ENCODE data around the gene A4GALT. TPM values are rescaled to one million over a fixed set of nuclear protein-coding genes. Genes with fewer than 3 reads are reported as not detected.
"Not testable (repeated sequence)": the region's sequence is repeated elsewhere in the genome, so short reads cannot be mapped to it uniquely, and the experiment has no call there.

Gene A4GALT
- total RNA-seq, 2 experiments from 2014 or later = not detected

DNA sequence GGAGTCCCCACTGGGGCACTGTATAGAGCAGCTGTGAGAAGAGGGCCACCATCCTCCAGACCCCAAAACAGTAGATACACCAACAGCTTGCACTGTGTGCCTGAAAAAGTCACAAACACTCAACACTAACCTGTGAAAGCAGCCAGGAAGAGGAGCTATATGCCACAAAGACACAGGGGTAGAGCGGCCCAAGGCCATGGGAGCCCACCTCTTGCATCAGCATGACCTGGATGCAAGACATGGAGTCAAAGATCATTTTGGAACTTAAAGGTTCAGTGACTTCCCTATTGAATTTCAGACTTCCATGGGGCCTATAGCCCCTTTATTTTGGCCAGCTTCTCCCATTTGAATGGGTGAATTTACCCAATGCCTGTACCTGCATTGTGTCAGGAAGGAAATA lies 41.8 kb downstream of the A4GALT start:
- no peak for ATAC-seq (ENCODE audit: poor library complexity)
- Mint-ChIP-seq H3K27ac (no peak overlapping the region), H3K4me1 (ENCODE audit: low read depth) (no peaks in the 10 kb centered on the region), H3K27me3 (peaks cover 6% of the 10 kb centered on the region), H3K4me3 (no peak overlapping the region), H3K9me3 (peaks cover 2% of the 10 kb centered on the region), H3K36me3 (ENCODE audit: low read depth) (no peaks in the 10 kb centered on the region)
- ChIA-PET CTCF (no interaction called here), POLR2A (no interaction called here)
- TF ChIP-seq, protein P1, sequence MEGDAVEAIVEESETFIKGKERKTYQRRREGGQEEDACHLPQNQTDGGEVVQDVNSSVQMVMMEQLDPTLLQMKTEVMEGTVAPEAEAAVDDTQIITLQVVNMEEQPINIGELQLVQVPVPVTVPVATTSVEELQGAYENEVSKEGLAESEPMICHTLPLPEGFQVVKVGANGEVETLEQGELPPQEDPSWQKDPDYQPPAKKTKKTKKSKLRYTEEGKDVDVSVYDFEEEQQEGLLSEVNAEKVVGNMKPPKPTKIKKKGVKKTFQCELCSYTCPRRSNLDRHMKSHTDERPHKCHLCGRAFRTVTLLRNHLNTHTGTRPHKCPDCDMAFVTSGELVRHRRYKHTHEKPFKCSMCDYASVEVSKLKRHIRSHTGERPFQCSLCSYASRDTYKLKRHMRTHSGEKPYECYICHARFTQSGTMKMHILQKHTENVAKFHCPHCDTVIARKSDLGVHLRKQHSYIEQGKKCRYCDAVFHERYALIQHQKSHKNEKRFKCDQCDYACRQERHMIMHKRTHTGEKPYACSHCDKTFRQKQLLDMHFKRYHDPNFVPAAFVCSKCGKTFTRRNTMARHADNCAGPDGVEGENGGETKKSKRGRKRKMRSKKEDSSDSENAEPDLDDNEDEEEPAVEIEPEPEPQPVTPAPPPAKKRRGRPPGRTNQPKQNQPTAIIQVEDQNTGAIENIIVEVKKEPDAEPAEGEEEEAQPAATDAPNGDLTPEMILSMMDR (IDR thresholded peaks at IDR 0.05) = no peak
- no peak for DNase-seq
- no peak overlapping the region for H3K27ac ChIP-seq (ENCODE audit: low read depth in 1 of 2, low read length in 2 of 2)
- peaks cover 0 to 7% of the 10 kb centered on the region in 2 experiments for H3K9me3 ChIP-seq (ENCODE audit: control insufficient read depth in 1 of 2, insufficient read depth in 1 of 2, low read length in 2 of 2)
- no peaks in the 10 kb centered on the region for H3K27me3 ChIP-seq (ENCODE audit: control insufficient read depth in 1 of 2, insufficient read depth in 2 of 2, low read length in 2 of 2)
- intact Hi-C loops (cut with DNase I, micrococcal nuclease) = no loop called here
- no peaks in the 10 kb centered on the region for H3K4me1 ChIP-seq (ENCODE audit: insufficient read depth, low read length)
- H3K36me3 ChIP-seq (ENCODE audit: insufficient read depth, low read length) = no peaks in the 10 kb centered on the region
- no peak overlapping the region for H3K4me3 ChIP-seq (ENCODE audit: low read length)

DNA sequence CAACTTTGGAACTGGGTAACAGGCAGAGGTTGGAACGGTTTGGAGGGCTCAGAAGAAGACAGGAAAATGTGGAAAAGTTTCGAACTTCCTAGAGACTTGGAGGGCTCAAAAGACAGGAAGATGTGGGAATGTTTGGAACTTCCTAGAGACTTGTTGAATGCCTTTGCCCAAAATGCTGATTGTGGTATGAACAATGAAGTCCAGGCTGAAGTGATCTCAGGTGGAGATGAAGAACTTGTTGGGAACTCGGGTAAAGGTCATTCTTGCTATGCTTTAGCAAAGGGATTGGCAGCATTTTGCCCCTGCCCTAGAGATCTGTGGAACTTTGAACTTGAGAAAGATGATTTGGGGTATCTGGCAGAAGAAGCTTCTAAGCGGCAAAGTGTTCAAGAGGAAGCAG lies 42.7 kb downstream of the A4GALT start:
- ATAC-seq (ENCODE audit: poor library complexity); H3K4me3 Mint-ChIP-seq; H3K36me3 ChIP-seq (ENCODE audit: insufficient read depth, low read length); H3K36me3 Mint-ChIP-seq (ENCODE audit: low read depth); H3K27ac ChIP-seq (ENCODE audit: low read depth in 1 of 2, low read length in 2 of 2); H3K9me3 ChIP-seq (ENCODE audit: control insufficient read depth in 1 of 2, insufficient read depth in 1 of 2, low read length in 2 of 2); POLR2A ChIA-PET; DNase-seq; H3K27me3 ChIP-seq (ENCODE audit: control insufficient read depth in 1 of 2, insufficient read depth in 2 of 2, low read length in 2 of 2); H3K4me3 ChIP-seq (ENCODE audit: low read length); H3K4me1 Mint-ChIP-seq (ENCODE audit: low read depth); H3K4me1 ChIP-seq (ENCODE audit: insufficient read depth, low read length); H3K9me3 Mint-ChIP-seq; H3K27me3 Mint-ChIP-seq; CTCF ChIA-PET; intact Hi-C loops (cut with DNase I, micrococcal nuclease); H3K27ac Mint-ChIP-seq: not testable (repeated sequence)

DNA sequence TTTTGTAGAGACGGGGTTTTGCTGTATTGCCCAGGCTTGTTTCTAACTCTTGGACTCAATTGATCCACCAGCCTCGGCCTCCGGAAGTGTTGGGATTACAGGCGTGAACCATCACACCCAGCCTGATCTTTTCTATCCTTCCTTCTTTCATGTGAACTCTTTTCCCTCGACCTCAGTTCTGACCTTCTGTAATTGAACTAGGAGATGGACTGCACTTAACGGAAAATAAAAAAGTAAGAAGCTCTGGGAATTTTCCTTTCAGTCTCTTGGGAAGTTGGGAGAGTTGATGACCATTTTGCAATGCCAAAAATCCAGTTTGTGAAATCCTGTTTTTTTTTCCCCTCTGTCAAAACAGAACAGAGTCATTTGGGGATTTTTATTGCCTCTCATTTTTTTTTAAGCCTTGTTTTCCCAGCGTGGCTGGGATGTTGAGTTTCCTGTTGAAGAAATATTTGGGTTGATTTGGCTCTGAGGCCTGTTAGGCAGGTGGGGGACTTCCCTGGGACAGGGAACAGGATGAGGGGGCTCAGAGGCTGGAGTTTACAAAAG lies 44.5 kb downstream of the A4GALT start:
- Mint-ChIP-seq H3K36me3 (ENCODE audit: low read depth) (no peaks in the 10 kb centered on the region), H3K4me3 (no peak overlapping the region), H3K27ac (no peak overlapping the region), H3K9me3 (peaks cover 2% of the 10 kb centered on the region), H3K4me1 (ENCODE audit: low read depth) (peaks cover 4% of the 10 kb centered on the region), H3K27me3 (no peaks in the 10 kb centered on the region)
- Histone ChIP-seq H3K4me3 (ENCODE audit: low read length) (no peak overlapping the region), H3K4me1 (ENCODE audit: insufficient read depth, low read length) (peaks cover 5% of the 10 kb centered on the region), H3K36me3 (ENCODE audit: insufficient read depth, low read length) (no peaks in the 10 kb centered on the region), H3K27ac (ENCODE audit: low read depth in 1 of 2, low read length in 2 of 2) (no peak overlapping the region), H3K9me3 (ENCODE audit: control insufficient read depth in 1 of 2, insufficient read depth in 1 of 2, low read length in 2 of 2) (peaks cover 0 to 7% of the 10 kb centered on the region in 2 experiments), H3K27me3 (ENCODE audit: control insufficient read depth in 1 of 2, insufficient read depth in 2 of 2, low read length in 2 of 2) (no peaks in the 10 kb centered on the region)
- CTCF ChIA-PET = no interaction called here
- DNase-seq (no peak), ATAC-seq (ENCODE audit: poor library complexity) (no peak)
- TF ChIP-seq, protein P1 (IDR thresholded peaks at IDR 0.05) = no peak
- intact Hi-C loops (cut with DNase I, micrococcal nuclease) = no loop called here
- POLR2A ChIA-PET = interaction anchor here (0.6 kb wide), 1 partner anchor 30 kb away, joined by 3 read pairs; no protein-coding TSS in a partner anchor

DNA sequence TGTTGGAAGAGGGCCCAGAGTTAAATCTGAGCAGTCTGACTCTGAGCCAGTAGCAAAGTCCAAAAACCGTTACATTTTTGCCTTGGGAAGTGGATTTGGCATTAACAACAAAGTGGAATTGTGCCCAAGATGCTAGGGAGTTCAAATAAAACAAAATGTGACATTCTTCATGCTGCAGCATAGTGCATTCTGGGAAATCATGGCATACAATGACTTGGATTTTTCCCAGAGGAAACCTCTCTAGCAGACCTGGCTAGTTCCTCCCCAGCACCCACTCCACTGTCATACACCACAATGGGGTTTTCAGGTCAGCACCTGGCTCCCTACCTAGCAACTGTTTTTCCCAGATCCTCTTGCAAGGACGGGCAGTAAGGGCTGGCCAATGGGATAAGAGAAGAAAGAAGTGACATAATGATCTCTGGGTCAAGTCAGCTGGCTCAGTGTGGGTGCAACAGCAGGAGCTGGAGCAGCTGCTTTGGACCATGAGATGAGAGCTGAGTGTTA lies 46.7 kb downstream of the A4GALT start:
- no peak for DNase-seq
- Mint-ChIP-seq H3K4me3 (no peak overlapping the region), H3K4me1 (ENCODE audit: low read depth) (peaks cover 7% of the 10 kb centered on the region), H3K9me3 (no peaks in the 10 kb centered on the region), H3K27ac (no peak overlapping the region), H3K36me3 (ENCODE audit: low read depth) (no peaks in the 10 kb centered on the region), H3K27me3 (no peaks in the 10 kb centered on the region)
- CTCF ChIA-PET = no interaction called here
- intact Hi-C loops (cut with DNase I, micrococcal nuclease) = no loop called here
- TF ChIP-seq, protein P1 (IDR thresholded peaks at IDR 0.05) = no peak
- Histone ChIP-seq H3K36me3 (ENCODE audit: insufficient read depth, low read length) (no peaks in the 10 kb centered on the region), H3K27ac (ENCODE audit: low read depth in 1 of 2, low read length in 2 of 2) (no peak overlapping the region), H3K27me3 (ENCODE audit: control insufficient read depth in 1 of 2, insufficient read depth in 2 of 2, low read length in 2 of 2) (no peaks in the 10 kb centered on the region), H3K4me1 (ENCODE audit: insufficient read depth, low read length) (peaks cover 7% of the 10 kb centered on the region), H3K4me3 (ENCODE audit: low read length) (no peak overlapping the region), H3K9me3 (ENCODE audit: control insufficient read depth in 1 of 2, insufficient read depth in 1 of 2, low read length in 2 of 2) (peaks cover 0 to 7% of the 10 kb centered on the region in 2 experiments)
- no peak for ATAC-seq (ENCODE audit: poor library complexity)
- POLR2A ChIA-PET = no interaction called here

DNA sequence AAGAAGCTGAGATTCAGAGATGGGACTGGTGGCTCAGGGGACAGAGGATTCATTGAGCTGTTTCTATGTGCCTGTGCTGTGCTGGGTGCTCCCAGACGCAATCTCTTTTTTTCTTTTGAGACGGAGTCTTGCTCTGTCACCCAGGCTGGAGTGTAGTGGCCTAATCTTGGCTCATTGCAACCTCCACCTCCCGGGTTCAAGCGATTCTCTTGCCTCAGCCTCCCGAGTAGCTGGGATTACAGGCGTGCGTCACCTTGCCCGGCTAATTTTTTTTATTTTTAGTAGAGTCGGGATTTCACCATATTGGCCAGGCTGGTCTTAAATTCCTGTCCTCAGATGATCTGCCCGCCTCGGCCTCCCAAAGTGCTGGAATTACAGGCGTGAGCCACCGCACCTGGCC lies 47.6 kb downstream of the A4GALT start:
- POLR2A ChIA-PET; H3K9me3 ChIP-seq (ENCODE audit: control insufficient read depth in 1 of 2, insufficient read depth in 1 of 2, low read length in 2 of 2); H3K4me3 ChIP-seq (ENCODE audit: low read length); H3K27me3 ChIP-seq (ENCODE audit: control insufficient read depth in 1 of 2, insufficient read depth in 2 of 2, low read length in 2 of 2); H3K27me3 Mint-ChIP-seq; intact Hi-C loops (cut with DNase I, micrococcal nuclease); H3K36me3 ChIP-seq (ENCODE audit: insufficient read depth, low read length); H3K27ac Mint-ChIP-seq; H3K4me1 Mint-ChIP-seq (ENCODE audit: low read depth); H3K27ac ChIP-seq (ENCODE audit: low read depth in 1 of 2, low read length in 2 of 2); CTCF ChIA-PET; H3K4me1 ChIP-seq (ENCODE audit: insufficient read depth, low read length); ATAC-seq (ENCODE audit: poor library complexity); DNase-seq; H3K4me3 Mint-ChIP-seq; H3K9me3 Mint-ChIP-seq; H3K36me3 Mint-ChIP-seq (ENCODE audit: low read depth): not testable (repeated sequence)

Data from CD4-positive, alpha-beta T cell (primary cell).